Activated CD4-positive, alpha-beta T cell treated with anti-CD3 and anti-CD28 coated beads, Interleukin-2, amount 50 U/mL, for 16 hours (primary cell): ENCODE data around the gene CSF1.
"Not testable (repeated sequence)": the region's sequence is repeated elsewhere in the genome, so short reads cannot be mapped to it uniquely, and the experiment has no call there.

Experiments
- DNase-seq: peaks from one replicate; pipeline ENCODE4 v3.0.0-alpha.2; 2020

The CSF1 gene

DNA sequence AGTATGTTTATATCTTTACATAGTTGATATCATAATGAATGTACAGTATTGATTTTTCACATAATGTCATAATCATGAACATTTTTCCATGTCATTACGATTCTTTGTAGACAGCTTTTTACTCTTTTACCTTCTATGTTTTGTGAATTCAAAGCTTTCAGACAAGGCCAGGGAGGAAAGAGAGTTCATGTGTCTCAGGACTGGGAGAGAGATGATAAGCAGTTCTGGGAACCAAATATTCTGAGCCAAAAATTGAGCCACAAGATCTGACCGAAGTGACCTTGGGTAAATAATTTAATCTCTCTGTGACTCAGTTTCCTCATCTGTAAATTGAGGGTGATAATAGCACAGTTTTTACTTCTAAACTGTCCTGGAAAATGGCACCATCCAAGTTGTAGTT lies 31.8 kb downstream of the CSF1 start:
- DNase-seq, result no peak

DNA sequence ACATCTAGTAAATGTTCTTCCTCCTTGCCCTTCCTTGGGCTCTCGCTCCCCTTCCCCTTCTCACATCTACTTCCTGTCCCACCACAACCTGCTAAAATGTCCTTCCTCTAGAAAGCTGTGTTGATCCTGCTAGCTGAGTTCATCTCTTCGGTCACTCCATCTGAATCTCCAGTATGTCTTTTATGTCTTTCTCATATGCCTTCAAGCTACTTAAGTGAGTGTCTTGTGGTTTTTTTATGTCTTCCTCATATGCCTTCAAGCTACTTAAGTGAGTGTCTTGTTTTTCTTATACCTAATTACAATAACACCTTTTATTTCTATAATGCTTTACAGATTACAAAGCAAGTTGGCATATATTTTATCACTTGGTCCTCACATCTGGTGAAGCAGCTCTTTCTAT lies 33.9 kb downstream of the CSF1 start:
- no peak for DNase-seq

DNA sequence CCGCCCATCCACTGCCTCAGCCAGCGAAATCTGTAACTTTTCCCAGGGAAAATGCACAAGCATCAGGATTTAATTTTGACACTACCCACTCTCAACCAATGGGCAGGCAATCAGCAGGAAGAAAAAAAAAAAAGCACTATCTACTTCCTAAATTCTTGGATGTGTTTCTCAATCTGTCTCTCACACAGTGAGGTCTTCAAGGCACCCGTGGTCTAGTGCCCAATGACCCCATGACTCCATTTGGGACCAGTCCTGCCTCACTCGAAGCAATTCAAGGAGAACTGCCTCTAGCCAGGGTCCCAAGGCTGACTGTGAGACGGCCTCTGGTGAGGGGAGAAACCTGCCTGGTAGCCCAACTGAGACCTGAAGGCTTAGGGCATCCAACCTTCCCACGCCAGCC lies 35.9 kb downstream of the CSF1 start:
- DNase-seq, result no peak

DNA sequence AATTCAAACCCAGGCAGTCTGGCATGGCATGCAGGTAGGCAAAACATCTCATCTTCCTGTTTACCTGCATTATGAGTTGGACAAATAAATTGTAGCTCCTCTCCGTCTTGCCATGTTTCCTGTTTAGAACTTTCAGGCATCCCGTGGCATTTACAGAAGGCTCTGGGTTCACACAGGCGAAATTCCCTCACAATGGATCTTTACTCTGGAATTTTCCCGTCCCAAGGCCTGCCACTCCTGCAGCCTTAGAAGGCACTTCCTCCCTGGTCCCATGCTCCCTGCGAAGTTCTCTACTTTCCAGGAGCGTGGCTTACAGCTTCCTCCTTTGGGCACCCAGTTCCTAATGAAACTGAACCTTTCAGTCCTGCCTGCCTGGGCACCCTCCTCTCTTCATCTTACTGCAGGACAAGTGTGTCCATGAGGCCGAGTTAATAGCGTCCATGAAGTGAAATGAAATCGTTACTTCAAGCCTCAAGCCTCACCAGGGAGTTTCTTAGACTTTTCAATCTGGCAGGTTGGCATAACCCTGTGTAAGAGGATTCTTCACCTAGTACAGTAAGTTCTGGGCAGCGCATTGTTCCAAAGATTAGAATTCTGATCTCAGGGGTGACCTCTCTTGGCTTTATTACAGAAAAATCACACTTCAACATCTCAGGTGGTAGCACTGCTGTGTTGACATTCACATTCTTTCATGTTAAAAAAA lies 37.1 kb downstream of the CSF1 start:
- no peak for DNase-seq

DNA sequence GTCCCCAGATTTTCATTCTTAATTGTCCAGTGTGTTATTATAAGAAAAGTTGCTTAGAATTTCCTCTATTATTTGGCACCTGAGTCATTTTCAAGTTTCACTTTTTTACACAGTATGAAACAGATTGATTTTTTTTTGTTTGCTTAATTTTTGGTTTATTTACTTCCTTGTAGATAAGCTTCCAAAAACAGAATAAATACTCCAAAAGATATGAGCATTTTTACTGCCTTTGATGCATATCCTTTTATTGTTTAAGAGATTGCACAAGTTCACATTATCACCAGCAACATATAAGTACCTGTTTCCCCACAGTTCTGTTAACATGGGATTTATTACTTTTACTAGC lies 37.6 kb downstream of the CSF1 start:
- no peak for DNase-seq

DNA sequence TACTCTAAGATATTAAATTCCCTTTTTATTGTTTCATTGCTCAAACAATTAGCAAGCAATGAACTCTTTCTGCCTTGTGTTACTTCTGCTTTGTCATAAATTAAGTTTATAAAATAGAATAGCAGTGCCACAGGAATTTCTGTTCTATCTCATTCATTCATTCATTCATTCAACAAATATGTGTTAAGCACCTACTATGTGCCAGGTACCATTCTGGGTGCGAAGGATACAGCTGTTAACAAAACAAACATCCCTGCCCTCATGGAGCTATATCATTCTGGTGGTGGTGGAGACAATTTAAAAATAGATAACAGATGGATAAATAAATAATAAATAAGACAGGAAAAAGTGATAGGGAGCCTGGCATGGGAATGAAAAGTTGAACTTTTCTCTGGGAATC lies 39.4 kb downstream of the CSF1 start:
- no peak for DNase-seq

DNA sequence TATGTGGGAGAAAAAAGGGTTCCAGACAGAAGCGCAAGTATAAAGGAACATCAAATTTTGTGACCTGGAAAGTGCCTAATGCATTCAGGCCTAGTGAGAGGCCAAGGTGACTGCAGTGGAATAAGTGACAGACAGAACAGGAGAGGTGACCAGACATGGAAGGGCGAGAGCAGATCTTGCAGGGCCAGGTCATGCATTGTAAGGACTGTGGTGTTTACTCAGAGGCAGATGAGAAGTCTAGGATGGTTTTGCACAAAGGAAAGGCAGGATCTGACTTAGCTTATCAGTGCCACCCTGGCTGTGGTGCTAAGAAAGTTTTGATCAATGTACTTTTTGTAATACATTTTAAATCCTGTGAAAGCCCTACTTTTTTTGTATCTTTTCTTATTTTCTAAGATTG lies 39.9 kb downstream of the CSF1 start:
- no peak for DNase-seq

DNA sequence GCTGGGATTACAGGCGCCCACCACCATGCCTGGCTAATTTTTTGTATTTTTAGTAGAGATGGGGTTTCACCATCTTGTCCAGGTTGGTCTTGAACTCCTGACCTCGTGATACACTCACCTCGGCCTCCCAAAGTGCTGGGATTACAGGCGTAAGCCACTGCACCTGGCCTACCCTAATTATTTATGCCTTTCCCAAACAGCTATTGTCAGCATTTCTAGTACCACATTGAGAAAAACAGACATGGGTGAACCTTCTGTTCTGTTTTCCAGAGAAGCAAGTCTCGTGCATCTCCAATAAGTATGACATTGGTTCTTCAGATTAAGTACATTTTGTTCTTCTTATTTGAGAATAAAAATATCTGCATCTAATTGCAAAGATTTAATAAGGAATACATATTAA lies 40.9 kb downstream of the CSF1 start:
- DNase-seq, result not testable (repeated sequence)

DNA sequence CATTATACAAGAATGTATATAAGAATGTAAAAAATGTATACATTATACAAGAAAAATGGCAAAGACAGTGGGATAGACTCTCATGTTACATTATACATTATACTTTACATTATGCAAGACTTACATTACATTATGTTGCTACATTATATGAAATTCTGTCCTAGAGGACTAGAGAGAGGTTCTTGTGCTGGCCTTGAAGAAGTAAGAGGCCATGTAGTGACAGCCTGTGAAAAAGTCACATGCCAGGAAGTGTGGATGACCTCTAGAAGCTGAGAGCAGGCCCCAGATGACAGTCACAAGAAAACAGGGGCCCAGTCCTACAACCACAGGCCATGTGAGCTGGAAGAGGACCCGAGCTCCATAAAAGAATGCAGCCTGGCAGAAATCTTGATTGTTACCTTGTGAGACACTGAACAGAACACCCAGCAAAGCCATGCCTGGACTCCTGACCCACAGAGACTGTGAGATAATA lies 43.4 kb downstream of the CSF1 start:
- DNase-seq, result no peak

DNA sequence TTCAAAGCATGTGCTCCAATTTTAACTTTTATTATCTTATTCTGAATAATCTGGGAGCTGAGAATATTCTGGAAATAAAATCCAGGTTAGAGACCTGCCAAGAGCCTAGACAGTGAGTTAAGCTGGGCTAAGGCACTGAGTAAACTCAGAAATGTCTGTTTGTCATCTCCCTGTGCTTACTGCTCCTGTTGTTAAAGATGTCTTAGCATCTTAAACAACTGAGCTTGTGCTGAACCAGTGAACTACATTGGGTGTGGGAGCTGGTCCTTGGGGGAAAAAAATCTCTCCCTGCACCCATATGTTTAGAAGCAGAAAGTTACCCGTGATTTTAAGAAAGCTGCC lies 49.0 kb downstream of the CSF1 start:
- no peak for DNase-seq

DNA sequence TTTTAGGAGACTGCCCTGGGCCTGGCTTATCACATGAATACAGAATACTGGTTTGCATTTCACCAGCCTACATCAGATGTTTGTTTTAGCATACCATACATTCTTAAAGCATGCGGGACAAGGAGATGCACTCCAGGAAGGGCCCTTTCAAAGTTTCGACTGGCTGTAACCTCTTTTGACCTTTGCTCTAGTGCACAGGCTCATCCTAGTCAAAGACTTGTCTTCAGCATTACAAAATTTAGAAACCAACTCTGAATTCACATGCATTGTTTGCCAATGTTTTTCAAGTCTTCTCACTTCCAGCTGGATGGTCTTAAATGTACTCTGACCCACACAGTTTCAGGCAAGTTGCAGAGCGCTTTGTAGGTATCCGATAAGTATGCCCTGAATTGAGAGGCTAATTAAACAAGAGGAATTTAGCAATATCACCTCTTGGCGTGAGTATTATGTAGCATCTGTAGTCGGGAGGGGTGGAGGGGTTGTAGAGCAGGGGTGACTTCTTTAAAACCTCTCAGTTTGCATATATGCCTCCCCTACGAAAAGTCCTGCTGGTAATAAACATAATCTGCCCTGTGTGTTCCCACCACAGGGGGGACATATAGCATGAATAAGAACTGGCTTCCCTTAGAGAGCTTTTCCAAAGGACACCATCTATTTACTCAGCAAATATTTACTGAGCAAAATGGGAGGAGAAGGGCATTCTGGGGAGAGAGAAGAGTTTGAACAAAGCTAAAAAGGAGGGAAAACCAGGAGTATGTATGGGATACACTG lies 49.5 kb downstream of the CSF1 start:
- DNase-seq, result no peak

DNA sequence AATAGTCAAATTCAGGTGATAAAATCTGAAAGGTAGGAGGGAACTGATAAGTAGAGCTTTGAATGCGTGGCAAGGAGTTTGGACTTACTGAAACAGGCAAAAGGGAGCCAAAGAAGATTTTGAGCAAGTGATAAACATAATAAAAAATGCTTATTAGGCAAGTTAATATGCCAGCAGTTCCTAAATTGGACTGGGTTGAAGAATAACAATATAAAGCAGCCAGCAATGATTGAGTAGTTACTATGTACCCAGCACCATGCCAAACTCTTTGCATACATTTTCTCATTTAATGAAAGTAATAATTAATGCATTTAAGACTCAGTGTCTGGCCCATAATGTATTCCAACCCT lies 50.1 kb downstream of the CSF1 start:
- no peak for DNase-seq

DNA sequence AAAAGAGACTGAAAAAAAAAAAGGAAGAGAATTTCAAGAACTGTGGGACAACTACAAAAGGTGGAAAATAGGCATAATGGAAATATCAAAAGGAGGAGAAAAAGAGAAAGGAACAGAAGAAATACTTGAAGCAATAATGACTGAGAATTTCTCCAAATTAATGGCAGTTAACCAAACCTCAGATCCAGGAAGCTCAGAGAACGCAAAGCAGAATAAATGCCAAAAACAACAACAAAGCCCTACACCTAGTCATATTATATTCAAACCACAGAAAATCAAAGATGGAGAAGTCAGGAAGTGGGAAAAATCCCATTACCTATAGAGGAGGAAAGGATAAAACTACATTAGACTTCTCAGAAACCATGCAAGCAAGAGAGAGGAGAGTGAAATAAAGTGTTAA lies 53.2 kb downstream of the CSF1 start:
- DNase-seq, result no peak

DNA sequence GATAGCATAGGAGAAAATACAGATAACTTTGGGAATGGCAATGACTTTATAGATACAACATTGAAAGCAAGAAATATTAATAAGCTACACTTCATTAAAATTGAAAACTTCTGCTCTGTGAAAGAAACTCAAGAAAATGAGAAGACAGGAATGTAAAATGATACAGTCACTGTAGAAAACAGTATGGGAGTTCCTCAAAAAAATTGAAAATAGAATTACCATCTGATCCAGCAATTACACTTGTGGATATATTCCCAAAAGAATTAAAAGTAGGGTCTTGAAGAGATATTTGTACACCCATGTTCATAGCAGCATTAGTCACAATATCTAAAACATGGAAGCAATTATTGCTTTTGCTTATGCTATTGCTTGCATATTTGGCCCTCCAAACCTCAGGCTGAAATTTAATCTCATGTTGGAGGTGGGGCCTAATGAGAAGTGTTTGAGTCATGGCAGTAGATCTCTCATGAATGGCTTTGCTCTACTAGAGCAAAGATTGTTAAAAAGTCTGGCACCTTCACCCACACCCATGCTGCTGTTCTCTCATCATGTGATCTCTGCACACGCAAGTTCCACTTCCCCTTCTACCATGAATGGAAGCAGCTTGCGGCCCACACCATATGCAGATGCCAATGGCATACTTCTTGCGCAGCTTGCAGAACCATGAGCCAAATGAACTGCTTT lies 58.6 kb downstream of the CSF1 start:
- no peak for DNase-seq

DNA sequence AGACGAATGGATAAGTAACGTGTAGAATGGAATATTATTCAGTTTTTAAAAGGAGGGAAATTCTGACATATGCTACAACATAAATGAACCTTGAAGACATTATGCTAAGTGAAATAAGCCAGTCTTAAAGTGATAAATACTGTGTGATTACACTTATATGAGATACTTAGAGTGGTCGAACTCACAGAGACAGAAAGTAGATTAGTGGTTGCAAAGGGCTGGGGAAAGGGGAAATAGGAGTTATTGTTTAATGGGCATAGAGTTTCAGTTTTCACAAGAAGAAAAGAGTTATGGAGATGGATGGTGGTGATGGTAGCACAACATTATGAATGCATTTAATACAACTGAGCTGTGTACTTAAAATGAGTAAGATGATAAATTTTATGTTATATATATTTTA lies 59.3 kb downstream of the CSF1 start:
- DNase-seq, result no peak

DNA sequence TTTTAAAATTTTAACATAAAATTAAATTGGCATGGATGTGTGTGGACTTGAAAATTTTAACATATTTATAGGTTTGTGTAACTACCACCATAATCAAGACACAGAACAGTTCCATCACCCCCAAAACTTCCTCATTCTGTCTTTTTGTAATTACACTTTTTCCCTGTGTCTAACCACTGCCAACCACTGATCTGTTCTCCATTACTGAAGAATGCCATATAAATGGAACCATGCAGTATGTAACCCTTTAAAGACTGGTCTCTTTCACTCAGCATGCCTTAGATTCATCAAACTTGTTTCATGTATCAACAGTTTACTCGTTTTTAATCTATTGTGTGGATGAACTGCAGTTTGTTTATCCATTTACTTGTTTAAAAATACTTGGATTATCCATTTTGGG lies 60.9 kb downstream of the CSF1 start:
- no peak for DNase-seq

DNA sequence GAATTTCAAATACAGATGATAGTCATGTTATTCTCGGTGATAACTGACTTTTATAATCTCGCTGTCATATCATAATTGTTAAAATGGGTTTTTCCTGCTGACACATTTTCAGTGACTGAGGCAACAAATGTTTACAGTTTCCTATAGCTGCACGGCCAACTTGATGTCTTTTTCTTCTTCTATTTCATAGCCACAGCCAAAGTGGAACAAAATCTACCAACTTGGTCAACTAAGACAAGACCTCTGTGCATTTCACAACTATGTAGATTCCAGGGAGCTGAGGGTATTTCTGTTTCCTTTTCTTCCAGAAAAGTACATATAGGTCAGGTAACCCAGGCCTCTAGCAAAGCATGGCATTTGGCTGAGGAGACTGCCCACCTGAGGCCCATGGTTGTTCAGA lies 63.5 kb downstream of the CSF1 start:
- no peak for DNase-seq

DNA sequence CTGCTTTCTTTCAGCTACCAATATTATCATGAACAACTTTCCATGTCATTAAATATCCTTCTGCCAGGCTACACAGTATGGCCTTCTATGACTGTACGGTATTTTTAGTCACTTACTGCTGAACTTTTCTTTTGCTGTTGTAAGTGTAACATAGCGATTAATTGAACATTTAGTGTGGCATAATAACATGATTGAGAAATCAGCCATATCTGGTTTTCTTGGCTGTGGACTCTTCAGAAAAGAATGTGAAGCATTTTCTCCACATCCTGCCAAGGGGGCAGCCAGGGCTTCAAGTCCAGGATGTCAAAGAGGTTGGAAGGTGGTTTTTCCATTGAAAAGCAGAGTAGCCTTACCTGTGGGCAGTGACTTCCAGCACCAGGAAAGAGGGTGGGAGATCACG lies 65.1 kb downstream of the CSF1 start:
- no peak for DNase-seq

DNA sequence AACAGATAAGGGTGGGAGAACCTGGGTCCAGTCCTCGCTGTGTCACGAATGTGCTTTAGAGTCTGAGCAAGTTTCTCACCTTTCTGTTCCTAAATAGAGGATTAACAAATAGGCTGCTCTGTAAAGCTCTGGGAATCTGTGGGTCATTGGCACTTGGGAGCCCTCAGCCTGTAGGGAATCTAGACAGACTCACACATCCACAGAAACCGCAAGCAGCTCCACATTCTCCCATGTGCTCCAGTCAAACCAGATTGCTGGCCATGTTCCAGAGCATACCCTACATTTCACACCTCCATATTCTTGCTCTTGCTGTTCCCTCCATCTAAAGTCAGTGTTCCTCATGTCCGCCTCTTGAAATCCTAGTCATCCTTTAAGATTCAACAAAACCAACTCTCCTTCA lies 66.1 kb downstream of the CSF1 start:
- DNase-seq, result no peak

DNA sequence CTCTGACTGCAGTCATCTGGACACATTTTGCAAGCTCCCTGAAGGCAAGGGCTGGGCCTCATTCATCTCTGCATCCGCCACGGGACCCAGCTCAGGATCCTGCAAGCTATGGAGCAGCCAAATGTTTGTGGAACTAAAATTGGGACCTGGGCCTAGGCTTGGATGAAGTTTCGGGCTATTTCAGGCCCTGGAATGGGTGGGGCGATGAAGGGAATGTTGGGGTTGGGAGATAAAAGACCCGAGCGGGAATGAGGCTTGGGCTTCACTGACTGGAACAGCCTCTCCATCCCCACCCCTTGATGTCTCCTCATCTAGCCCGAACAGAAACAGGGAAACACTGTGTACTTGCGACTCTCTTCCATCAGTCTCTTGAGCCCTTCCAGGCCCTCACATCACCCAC lies 66.6 kb downstream of the CSF1 start:
- no peak for DNase-seq

DNA sequence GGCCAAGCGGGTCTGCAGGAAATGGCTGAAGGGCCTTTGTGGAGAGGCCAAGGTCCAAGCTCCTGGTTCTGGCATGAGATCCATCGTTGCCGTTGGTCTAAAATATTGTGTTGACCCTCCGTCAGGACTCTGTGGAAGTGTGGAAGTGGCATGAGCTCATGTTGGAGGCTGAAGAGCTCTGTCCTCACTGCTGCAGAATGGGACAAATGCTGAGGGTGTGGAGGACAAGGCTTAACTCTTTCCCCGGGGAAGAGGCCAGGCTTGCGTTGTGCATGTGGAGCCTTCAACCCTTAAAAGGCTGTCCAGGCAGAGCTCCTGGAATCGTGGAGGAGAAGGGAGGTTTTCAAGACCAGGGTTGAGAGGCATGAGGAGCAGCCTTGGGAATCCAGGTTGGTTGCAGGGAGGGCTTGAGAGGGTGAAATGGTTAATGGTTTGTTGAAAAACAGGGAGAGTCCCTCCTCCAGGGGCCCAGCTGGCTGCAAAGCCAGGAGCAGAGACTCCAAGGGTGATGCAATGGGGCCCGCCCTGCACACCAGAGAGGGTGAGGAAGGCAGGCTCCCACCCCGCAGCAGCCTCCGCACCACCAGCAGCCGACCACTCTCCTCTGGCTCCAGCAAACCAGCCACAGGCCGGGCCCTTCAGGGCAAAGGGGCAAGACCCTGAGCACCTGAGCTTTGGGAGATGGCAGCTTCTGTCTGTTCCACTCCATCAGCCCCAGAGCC lies 67.2 kb downstream of the CSF1 start:
- DNase-seq, result no peak

DNA sequence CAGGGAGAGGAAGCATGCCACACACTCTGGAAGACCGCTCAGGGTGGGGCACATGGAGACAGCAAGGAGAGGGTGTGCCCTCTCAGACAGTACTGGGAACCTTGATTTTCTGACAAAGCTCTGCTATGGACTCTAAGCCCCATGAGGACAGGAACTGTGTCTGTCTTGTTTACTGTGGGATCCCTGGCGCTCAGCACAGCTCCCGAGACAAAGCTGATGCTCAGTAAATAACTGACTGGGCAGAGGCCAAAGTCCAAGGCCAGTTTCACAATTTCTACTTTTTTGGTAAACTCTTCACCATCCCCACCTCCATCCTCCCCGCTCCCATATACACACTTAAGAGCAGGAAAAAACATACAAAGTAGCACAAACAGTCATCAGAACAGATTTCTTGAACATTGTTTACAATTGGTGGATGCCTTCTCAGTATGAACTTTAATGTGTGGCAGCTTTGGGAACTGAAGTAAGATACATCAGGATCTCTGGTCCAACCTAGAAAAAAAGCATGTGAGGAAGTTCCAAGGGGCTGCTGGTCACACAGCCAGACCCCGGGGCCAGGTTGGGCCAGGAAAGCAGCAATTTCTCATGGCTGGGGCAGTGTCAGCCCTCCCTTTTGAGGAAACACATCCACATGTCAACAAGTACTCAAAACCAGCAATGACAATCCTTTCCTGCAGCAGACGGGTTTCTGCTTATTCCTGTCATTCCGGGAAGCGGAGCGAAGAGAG lies 68.3 kb downstream of the CSF1 start:
- DNase-seq, result no peak

DNA sequence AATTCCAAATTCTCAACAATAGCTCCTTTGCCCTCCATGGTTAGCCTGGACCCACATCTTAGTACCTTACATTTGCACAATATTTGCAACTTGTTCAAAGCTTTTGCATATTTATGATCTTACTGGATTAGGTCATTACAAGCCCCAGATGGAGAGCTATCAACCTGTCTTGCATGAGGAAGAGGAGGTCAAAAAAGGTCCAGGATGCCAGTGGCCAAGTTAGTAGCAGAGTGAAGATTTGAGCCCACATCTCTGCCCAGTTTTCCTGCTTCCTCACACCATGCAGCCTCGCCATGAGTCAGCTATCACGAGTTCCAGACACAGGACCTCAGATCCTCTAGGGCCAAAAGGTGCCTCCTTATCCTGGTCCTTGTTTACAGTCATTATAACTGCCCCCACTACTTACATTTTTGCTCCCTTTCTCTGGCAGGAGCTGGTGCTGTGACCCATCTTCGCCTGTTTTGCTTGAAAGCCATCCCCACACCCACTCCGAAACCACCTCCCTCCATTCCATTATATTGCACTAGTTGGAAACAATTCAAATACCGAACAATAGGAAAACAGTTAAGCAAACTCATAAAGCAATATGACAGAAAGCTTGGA lies 68.9 kb downstream of the CSF1 start:
- DNase-seq, result no peak
